Lung microvascular endothelial cell (primary cell): ENCODE measurements around the gene DUSP19. TPM values are rescaled to one million over a fixed set of nuclear protein-coding genes. Genes with fewer than 3 reads are reported as not detected.

Experiments used
- DNase-seq, 2 donors: peaks; one replicate each; pipeline versions ENCODE4 v3.0.0 to v3.0.0-alpha.2; 2010; ENCODE audit warnings: low read depth in 2 of 2
- total RNA-seq: library from RNA; depleted of rRNA; stranded (reverse); fragments of >200 nt; gene quantifications from 2 replicates; pipeline ENCODE4 v1.2.1, GENCODE V29; 2014

Gene DUSP19
- total RNA-seq, 1 donor from 2014 or later = 3.6 TPM

GRCh38 chr2:183063083-183063482 is 15.5 kb upstream of the DUSP19 start:
- peak; percentile 48 to 81 for DNase-seq

- DNase-seq = no peak
Measured at GRCh38 chr2:183068561-183068960, 10.0 kb upstream of the DUSP19 start.

- DNase-seq = no peak
Measured at GRCh38 chr2:183069174-183069573, 9.4 kb upstream of the DUSP19 start.

DNA sequence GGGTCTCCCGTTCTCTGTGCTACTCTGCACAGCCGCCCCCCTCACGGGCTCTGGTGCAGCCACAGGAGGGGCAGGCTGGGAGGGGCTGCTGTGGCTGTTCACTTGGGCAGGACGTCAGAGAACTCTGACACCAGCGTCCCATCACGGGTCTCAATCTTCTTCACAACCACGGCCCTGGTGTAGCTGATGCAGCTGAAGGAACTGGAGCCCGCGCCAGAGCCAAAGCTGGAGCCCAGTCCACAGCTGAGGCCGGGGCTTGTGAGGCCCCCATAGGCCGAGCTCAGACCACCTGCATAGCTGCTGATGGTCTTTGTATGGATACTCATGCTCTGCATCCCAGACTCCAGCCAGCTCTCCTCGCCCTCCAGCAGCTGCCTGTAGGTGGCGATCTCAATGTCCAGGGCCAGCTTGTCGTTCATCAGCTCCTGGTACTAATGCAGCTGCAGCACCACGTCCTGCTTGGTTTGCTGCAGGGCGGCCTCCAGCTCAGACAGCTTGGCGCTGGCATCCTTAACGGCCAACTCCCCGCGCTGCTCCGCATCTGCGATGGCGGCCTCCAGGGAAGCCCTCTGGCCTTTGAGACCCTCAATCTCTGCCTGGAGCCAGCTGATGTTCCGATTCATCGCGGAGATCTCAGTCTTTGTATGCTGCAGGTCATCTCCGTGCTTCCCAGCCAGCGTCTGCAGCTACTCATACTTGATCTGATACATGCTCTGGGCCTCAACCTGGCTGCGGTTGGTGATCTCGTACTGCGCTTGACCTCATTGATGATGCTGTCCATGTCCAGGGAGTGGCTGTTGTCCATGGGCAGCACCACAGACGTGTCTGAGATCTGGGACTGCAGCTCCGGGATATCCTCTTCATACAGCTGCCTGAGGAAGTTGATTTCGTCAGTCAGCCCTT is 7.4 kb upstream of the DUSP19 start:
- DNase-seq = peak; percentile 74 to 76

DNA sequence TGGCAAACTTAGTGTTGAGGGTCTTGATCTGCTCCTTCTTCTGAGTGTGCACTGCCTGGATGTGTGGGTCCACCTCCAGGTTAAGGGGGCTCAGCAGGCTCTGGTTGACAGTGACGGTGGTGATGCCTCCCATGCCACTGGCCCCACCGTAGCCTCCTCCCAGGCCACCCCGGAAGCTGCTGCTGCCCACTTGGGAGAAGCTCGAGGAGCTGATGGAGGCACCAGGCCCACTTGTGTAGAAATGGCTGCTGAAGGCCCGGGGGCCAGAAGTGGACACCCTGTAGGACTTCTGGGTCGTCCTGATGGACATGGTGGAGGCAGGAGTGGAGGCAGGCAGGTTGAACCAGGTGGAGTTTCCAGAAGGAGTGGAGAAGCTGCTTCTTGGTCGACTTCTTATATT is 6.4 kb upstream of the DUSP19 start:
- no peak for DNase-seq

GRCh38 chr2:183078163-183078463 is 434 bp upstream of the DUSP19 start:
- no peak for DNase-seq

- DNase-seq = peak in 1 of 2 donors; percentile 8
Measured at GRCh38 chr2:183079139-183079775, 710 bp downstream of the DUSP19 start.

- DNase-seq = no peak
Measured at GRCh38 chr2:183081911-183082310, 3.4 kb downstream of the DUSP19 start.

GRCh38 chr2:183088061-183088460 is 9.5 kb downstream of the DUSP19 start:
- DNase-seq = no peak

GRCh38 chr2:183089192-183089851 is 10.8 kb downstream of the DUSP19 start:
- DNase-seq = no peak

DNA sequence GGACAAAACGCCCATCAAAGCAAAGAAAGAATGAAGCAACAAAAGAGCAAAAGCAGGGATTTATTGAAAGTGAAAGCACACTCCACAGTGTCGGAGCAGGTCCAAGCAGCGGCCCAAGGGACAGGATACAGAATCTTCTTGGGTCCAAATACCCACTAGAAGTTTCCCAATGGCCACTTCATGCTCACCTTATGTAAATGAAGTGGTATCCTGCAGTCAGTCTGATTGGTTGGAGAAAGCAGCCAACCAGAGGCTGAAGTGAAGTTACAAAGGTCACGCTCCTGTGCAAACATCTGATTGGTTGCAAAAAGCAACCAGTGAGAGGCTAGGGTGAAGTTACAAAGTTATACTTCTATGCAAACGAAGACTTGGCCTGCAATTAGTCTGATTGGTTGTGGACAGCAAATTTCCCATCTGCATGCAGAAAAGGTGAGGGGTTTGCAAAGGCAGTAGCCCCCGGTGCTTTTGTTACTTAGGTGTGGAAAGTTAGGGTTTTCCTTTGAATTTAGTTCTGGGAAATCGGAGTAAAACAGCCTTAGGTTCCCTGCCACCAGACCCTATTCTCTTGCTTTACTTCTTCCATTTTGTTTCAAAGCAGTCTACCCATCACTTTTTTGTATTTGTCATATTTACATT is 12.9 kb downstream of the DUSP19 start:
- DNase-seq = no peak

DNA sequence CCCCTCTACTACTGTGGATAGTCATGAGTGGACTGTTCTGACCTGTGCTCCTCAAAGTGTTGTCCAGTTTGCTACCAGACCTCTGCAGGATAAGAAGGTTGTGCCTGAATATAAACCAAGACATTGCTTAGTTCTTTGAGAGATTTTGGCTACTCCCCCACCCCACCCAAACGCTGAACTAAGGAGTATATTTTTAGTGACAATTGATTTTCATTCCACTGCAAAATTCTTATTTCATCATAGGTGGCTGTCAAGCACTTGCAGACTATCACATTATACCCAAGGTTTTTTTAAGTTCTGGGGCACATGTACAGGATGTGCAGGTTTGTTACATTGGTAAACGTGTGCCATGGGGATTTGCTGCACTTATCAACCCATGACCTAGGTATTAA is 13.4 kb downstream of the DUSP19 start:
- DNase-seq = no peak

GRCh38 chr2:183093857-183094657 is 15.5 kb downstream of the DUSP19 start:
- peak in 1 of 2 donors; percentile 22 for DNase-seq

DNA sequence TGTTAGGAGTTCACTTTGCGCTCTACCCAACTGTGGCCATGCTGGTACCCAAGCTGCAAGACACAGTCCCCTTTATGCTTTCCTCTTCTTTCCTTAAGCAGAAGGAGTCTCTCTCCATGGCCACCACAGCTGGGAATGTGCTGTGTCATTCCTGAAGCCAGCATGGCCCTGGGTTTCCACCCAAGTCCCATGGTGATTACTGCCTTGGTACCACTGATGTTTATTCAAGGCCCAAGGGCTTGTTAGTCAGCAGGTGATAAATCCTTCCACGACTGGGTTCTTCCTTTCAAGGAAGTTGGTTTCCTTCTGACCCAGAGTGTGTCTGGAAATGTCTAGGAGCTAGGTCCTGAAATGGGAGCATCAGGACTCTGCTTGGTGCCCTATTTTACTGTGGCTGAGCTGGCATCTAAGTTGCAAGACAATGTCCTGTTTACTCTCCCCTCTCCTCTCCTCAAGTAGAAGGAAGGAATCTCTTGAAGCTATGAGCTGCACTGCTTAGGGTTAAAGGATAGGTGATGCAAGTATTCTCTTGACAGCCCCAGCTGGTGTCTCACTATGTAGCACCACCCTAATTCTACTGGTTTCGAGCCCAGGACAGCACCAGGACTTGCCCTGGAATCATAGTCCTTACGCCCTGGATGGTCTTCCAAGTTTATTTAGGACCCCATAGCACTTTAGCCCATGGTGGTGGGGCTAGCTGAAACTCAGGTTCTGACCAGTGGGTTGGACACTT is 27.0 kb downstream of the DUSP19 start:
- peak in 1 of 2 donors; percentile 6 for DNase-seq

DNA sequence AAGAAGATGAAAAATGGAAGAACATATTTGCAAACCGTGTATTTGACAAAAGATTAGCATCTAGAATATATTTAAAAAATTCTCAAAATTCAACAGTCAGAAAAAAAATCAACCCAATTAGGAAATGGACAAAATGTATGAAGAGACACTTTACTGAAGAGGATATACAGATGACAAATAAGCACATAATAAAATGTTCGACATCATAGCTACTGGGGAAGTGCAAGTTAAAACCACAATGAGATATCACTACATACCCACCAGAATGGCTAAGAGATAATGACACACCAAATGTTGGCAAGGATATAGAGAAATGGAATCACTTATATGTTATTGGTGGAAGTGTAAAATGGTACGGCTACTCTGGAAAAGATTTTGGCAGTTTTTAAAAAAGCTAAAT is 34.0 kb downstream of the DUSP19 start:
- no peak for DNase-seq

DNA sequence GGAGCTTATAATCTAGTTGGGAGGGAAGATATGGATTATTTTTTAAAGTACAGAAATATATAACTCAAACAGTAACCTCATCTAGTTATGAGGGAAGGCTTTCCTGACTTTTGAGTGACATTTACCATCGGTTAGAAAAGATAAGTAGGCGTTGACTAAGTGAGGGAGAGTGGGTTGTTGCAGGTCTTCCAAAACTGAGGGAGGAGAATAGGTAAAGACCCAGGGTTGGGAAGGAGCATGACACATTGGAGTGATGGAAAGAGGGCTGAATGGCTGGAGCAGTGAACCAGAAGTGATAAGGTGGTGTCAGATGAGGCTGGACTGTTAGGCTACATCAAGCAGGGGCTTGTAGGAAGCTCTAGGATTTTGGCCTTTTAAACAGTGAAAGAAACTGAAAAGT is 35.1 kb downstream of the DUSP19 start:
- no peak for DNase-seq

DNA sequence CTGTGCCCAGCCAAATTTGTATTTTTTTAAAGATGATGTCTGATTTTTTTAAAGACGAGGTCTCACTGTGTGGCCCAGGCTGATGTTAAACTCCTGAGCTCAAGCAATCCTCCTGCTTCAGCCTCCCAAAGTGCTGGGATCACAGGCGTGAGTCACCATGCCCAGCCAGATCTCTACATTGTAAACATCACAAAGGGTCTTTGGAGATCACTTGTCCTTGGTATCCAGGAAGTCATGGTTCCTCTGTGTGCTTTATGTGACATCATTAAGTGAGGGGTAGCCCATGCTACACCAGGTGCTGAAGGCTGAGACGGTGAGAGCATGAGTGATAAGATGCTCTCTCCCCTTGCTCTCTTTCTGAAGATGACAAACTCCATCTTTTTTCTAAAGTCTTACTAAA is 38.7 kb downstream of the DUSP19 start:
- DNase-seq = no peak

DNA sequence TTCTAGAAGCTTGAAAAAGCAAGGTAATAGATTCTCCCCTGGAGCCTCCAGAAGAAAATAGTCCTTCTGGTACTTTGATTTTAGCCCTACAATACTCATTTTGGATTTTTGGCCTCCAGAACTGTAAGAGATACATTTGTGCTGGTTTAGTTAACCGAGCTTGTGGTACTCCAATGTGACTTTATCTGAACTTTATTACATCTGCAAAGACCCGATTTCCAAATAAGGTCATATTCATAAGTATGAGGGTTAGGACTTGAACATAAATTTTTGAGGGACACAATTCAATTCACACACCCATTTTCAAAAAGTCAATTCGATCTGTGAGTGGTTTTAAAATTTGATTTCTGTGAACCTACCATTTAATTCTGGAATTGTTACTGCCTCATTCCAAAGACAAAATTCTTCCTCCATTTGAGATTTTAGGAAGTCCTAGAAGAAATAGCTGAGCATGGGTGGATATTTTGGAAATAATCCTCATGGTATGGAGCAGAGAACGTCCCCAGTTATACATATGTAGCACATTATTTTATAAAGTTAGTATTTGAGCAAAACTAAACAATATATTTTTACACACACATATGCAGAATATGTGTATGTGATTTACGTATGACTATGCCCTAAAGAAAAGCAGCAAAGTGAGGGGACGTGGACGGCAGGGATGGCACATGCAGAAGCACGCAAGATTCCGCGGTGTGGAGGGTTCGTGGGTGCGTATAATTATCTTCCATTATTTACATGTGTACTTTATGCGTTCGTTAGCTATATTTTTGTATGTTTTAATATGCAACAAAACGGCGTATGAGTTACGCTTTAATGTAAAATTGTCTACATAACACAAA is 44.8 kb downstream of the DUSP19 start:
- no peak for DNase-seq

- no peak for DNase-seq
Measured at GRCh38 chr2:183123959-183124221, 45.3 kb downstream of the DUSP19 start.
